NCI-H345 treated with DMSO at 0.1 percent for 48 hours (cell line): ENCODE results near the gene FRS2.

ENCODE experiments used
- DNase-seq: peaks from one replicate; lab custom pipeline; 2025; ENCODE audit not compliant: unreplicated experiment; lab: John Stamatoyannopoulos, UW

Gene FRS2

GRCh38 chr12:69619050-69619449 lies 148.9 kb downstream of the FRS2 start:
- DNase-seq, result no peak

GRCh38 chr12:69620077-69620476 lies 149.9 kb downstream of the FRS2 start:
- no peak for DNase-seq

GRCh38 chr12:69620921-69621320 lies 150.7 kb downstream of the FRS2 start:
- no peak for DNase-seq

GRCh38 chr12:69621551-69621950 lies 151.4 kb downstream of the FRS2 start:
- DNase-seq, result no peak

- peak; percentile 88 for DNase-seq
Measured at GRCh38 chr12:69623970-69624369, 153.8 kb downstream of the FRS2 start.

GRCh38 chr12:69627501-69627900 lies 157.3 kb downstream of the FRS2 start:
- DNase-seq, result no peak
